H1 (cell line): ENCODE data around the gene SNCAIP. TPM values are rescaled to one million over a fixed set of nuclear protein-coding genes. Genes with fewer than 3 reads are reported as not detected.
A peak's percentile ranks its signal among the peaks of the same experiment; 100 is the strongest.

Experiments
- CTCF ChIA-PET: fragments of 300-600 bp; sonication (Branson Sonifier 250); formaldehyde crosslinking; loops from one replicate; lab custom pipeline; 2021; ENCODE audit not compliant: partially characterized antibody; lab: Charles Lee
- POLR2A ChIA-PET: fragments of 300-600 bp; sonication (Branson Sonifier 250); formaldehyde crosslinking; loops from one replicate; lab custom pipeline; 2021; ENCODE audit warnings: inconsistent platforms; ENCODE audit not compliant: partially characterized antibody; lab: Charles Lee
- DNase-seq, 2 experiments: peaks; one replicate each; pipeline versions ENCODE4 v3.0.0 to v3.0.0-alpha.2; 2010 to 2022; ENCODE audit warnings: low spot score in 2 of 2, low read depth in 1 of 2, mixed read lengths in 1 of 2
- FAIRE-seq: peaks from 2 replicates; lab custom pipeline; 2011; peaks lifted over from hg19 to GRCh38; lab: Jason Lieb, UNC
- H2AFZ ChIP-seq: 2 replicates; pipeline ENCODE4 v1.8.1; 2012; ENCODE audit warnings: low read length, inconsistent platforms
- H2AK5ac ChIP-seq: 2 replicates; pipeline ENCODE4 v1.6.1; 2013; ENCODE audit warnings: low read depth, low read length
- H2BK120ac ChIP-seq: replicated peaks from 2 replicates; pipeline ENCODE3; 2013; ENCODE audit warnings: low read depth, low read length, inconsistent platforms
- H2BK12ac ChIP-seq: 2 replicates; pipeline ENCODE4 v1.6.1; 2013; ENCODE audit warnings: low read depth, low read length
- H2BK15ac ChIP-seq: 2 replicates; pipeline ENCODE4 v1.6.1; 2013; ENCODE audit warnings: low read length
- H2BK20ac ChIP-seq: 2 replicates; pipeline ENCODE4 v1.6.1; 2013; ENCODE audit warnings: low read length
- H2BK5ac ChIP-seq: 2 replicates; pipeline ENCODE4 v1.6.1; 2013; ENCODE audit warnings: low read depth, low read length
- H3K14ac ChIP-seq: 2 replicates; pipeline ENCODE4 v1.6.1; 2013; ENCODE audit warnings: inconsistent platforms; ENCODE audit not compliant: insufficient read length
- H3K18ac ChIP-seq: 2 replicates; pipeline ENCODE4 v1.6.1; 2013; ENCODE audit warnings: low read length; ENCODE audit errors: extremely low read depth
- H3K23ac ChIP-seq: 2 replicates; pipeline ENCODE4 v1.6.1; 2013; ENCODE audit warnings: inconsistent platforms; ENCODE audit not compliant: insufficient read length
- H3K23me2 ChIP-seq: 2 replicates; pipeline ENCODE4 v1.6.1; 2013; ENCODE audit warnings: low read depth, low read length
- H3K27ac ChIP-seq: 2 replicates; pipeline ENCODE4 v1.6.1; 2011; ENCODE audit warnings: low read depth, low read length, inconsistent platforms
- H3K27me3 ChIP-seq, 4 experiments: replicated peaks in 1 of 4; 1 replicate in 1 of 4; 2 replicates in 3 of 4; pipeline versions ENCODE4 v1.6.1 to v1.8.1; 2011 to 2013; ENCODE audit warnings: low read length in 3 of 4, mild to moderate bottlenecking in 3 of 4, inconsistent platforms in 2 of 4, mixed read lengths in 2 of 4, moderate library complexity in 1 of 4; ENCODE audit not compliant: control insufficient read depth in 3 of 4, insufficient read depth in 3 of 4; ENCODE audit errors: extremely low read depth in 1 of 4
- H3K36me3 ChIP-seq, 4 experiments: 2 replicates each; pipeline versions ENCODE4 v1.6.1 to v1.8.1; 2011 to 2013; ENCODE audit warnings: mild to moderate bottlenecking in 4 of 4, low read length in 3 of 4, moderate library complexity in 2 of 4, control low read depth in 1 of 4, inconsistent platforms in 1 of 4; ENCODE audit not compliant: insufficient read depth in 4 of 4, control insufficient read depth in 2 of 4
- H3K4ac ChIP-seq: replicated peaks from 2 replicates; pipeline ENCODE3; 2013; ENCODE audit warnings: low read length, low read depth, mixed read lengths, inconsistent platforms; ENCODE audit not compliant: insufficient read length
- H3K4me1 ChIP-seq, 4 experiments: replicated peaks in 1 of 4; 1 replicate in 1 of 4; 2 replicates in 3 of 4; pipeline versions ENCODE4 v1.6.1 to v1.8.1; 2011 to 2013; ENCODE audit warnings: low read length in 3 of 4, inconsistent platforms in 2 of 4, mixed read lengths in 1 of 4; ENCODE audit not compliant: insufficient read depth in 4 of 4, control insufficient read depth in 3 of 4
- H3K4me2 ChIP-seq, 2 experiments: 2 replicates each; pipeline versions ENCODE4 v1.6.1 to v1.8.1; 2011 to 2013; ENCODE audit warnings: low read depth in 2 of 2, low read length in 2 of 2, control low read depth in 1 of 2, inconsistent platforms in 1 of 2, mild to moderate bottlenecking in 1 of 2; ENCODE audit not compliant: insufficient read depth in 1 of 2
- H3K4me3 ChIP-seq, 4 experiments: fragments of 200-600, 300-600 bp in 1 of 4; sonication (generic), shearing (Covaris generic), sonication (Bioruptor Twin) in 1 of 4; 2 replicates each; pipeline versions ENCODE4 v1.5.1 to v1.8.1; 2011 to 2016; ENCODE audit warnings: low read length in 4 of 4, low read depth in 3 of 4, control low read depth in 2 of 4, inconsistent platforms in 2 of 4, mild to moderate bottlenecking in 2 of 4, mixed read lengths in 1 of 4, moderate library complexity in 1 of 4; ENCODE audit not compliant: insufficient read depth in 2 of 4; ENCODE audit errors: extremely low read depth in 1 of 4
- H3K56ac ChIP-seq: replicated peaks from 2 replicates; pipeline ENCODE3; 2013; ENCODE audit warnings: low read depth, mild to moderate bottlenecking, mixed read lengths, low read length, inconsistent platforms; ENCODE audit not compliant: insufficient read length
- H3K79me1 ChIP-seq: 2 replicates; pipeline ENCODE4 v1.6.1; 2013; ENCODE audit warnings: low read depth, low read length, control low read depth
- H3K79me2 ChIP-seq, 2 experiments: 2 replicates each; pipeline versions ENCODE4 v1.6.1 to v1.8.1; 2012 to 2013; ENCODE audit warnings: low read length in 2 of 2, mild to moderate bottlenecking in 2 of 2, inconsistent platforms in 1 of 2; ENCODE audit not compliant: insufficient read depth in 2 of 2, control insufficient read depth in 1 of 2
- H3K9ac ChIP-seq, 4 experiments: replicated peaks in 1 of 4; 1 replicate in 1 of 4; 2 replicates in 3 of 4; pipeline versions ENCODE4 v1.6.1 to v1.8.1; 2011 to 2013; ENCODE audit warnings: low read depth in 3 of 4, low read length in 3 of 4, control low read depth in 2 of 4, mild to moderate bottlenecking in 2 of 4, moderate library complexity in 2 of 4, inconsistent platforms in 1 of 4; ENCODE audit errors: extremely low read depth in 1 of 4
- H3K9me3 ChIP-seq, 2 experiments: 2 replicates each; pipeline versions ENCODE4 v1.6.1 to v1.8.1; 2012 to 2013; ENCODE audit warnings: mild to moderate bottlenecking in 2 of 2, moderate library complexity in 2 of 2, control low read depth in 1 of 2, inconsistent platforms in 1 of 2, low read depth in 1 of 2, low read length in 1 of 2, mixed read lengths in 1 of 2; ENCODE audit not compliant: insufficient read depth in 2 of 2
- H4K20me1 ChIP-seq, 2 experiments: replicated peaks in 1 of 2; 2 replicates each; pipeline versions ENCODE3 to v1.8.1; 2011 to 2013; ENCODE audit warnings: inconsistent platforms in 2 of 2, low read length in 2 of 2, mild to moderate bottlenecking in 1 of 2; ENCODE audit not compliant: insufficient read depth in 2 of 2, control insufficient read depth in 1 of 2
- H4K5ac ChIP-seq: 2 replicates; pipeline ENCODE4 v1.6.1; 2013; ENCODE audit warnings: low read length, low read depth, mixed read lengths, inconsistent platforms; ENCODE audit not compliant: insufficient read length
- H4K8ac ChIP-seq: 2 replicates; pipeline ENCODE4 v1.8.0; 2013; ENCODE audit warnings: mild to moderate bottlenecking, moderate library complexity, low read length, inconsistent platforms; ENCODE audit not compliant: insufficient read depth; ENCODE audit errors: extremely low read depth
- H4K91ac ChIP-seq: replicated peaks from 2 replicates; pipeline ENCODE3; 2013; ENCODE audit warnings: low read length, mixed read lengths, inconsistent platforms; ENCODE audit not compliant: insufficient read length
- E2F6 ChIP-seq: IDR thresholded peaks from 2 replicates; pipeline ENCODE4 v1.6.1; 2012; ENCODE audit warnings: inconsistent platforms
- EP300 ChIP-seq, 2 experiments: IDR thresholded peaks; 1 replicate in 1 of 2; 2 replicates in 1 of 2; pipeline ENCODE4 v1.6.1; 2011 to 2012; ENCODE audit warnings: low read depth in 2 of 2, low read length in 2 of 2, mild to moderate bottlenecking in 2 of 2, borderline replicate concordance in 1 of 2, inconsistent platforms in 1 of 2, moderate library complexity in 1 of 2
- GTF2F1 ChIP-seq: IDR thresholded peaks from 2 replicates; pipeline ENCODE4 v1.6.1; 2012; ENCODE audit warnings: low read depth, low read length, improper control_type of control experiment, borderline replicate concordance
- JUND ChIP-seq: IDR thresholded peaks from 2 replicates; pipeline ENCODE4 v1.6.1; 2011; ENCODE audit warnings: mild to moderate bottlenecking, improper control_type of control experiment, low read length
- MAX ChIP-seq: IDR thresholded peaks from 2 replicates; pipeline ENCODE4 v1.6.1; 2012; ENCODE audit warnings: inconsistent platforms
- NRF1 ChIP-seq: IDR thresholded peaks from 2 replicates; pipeline ENCODE4 v1.6.1; 2011; ENCODE audit warnings: mild to moderate bottlenecking, low read depth, low read length, improper control_type of control experiment
- POU5F1 ChIP-seq: IDR thresholded peaks from 2 replicates; pipeline ENCODE4 v1.6.1; 2011; ENCODE audit warnings: low read depth, mild to moderate bottlenecking, low read length, moderate library complexity
- RAD21 ChIP-seq, 2 experiments: IDR thresholded peaks in 1 of 2; conservative IDR thresholded peaks in 1 of 2; 2 replicates each; pipeline ENCODE4 v1.6.1; 2011; ENCODE audit warnings: low read depth in 2 of 2, low read length in 2 of 2, improper control_type of control experiment in 1 of 2, inconsistent platforms in 1 of 2, mild to moderate bottlenecking in 1 of 2, moderate library complexity in 1 of 2
- SP2 ChIP-seq: IDR thresholded peaks from 2 replicates; pipeline ENCODE4 v1.6.1; 2012; ENCODE audit warnings: mild to moderate bottlenecking, low read length, inconsistent platforms
- SP4 ChIP-seq: IDR thresholded peaks from 2 replicates; pipeline ENCODE4 v1.6.1; 2012; ENCODE audit warnings: low read length, inconsistent platforms
- TAF1 ChIP-seq: IDR thresholded peaks from 2 replicates; pipeline ENCODE4 v1.6.1; 2011; ENCODE audit warnings: mild to moderate bottlenecking, low read depth, low read length
- TCF12 ChIP-seq: IDR thresholded peaks from 2 replicates; pipeline ENCODE4 v1.6.1; 2011; ENCODE audit warnings: low read depth, mild to moderate bottlenecking, low read length
- TEAD4 ChIP-seq: IDR thresholded peaks from 2 replicates; pipeline ENCODE4 v1.6.1; 2012; ENCODE audit warnings: low read depth, low read length, inconsistent platforms, mixed read lengths
- YY1 ChIP-seq: IDR thresholded peaks from 2 replicates; pipeline ENCODE4 v1.6.1; 2011; ENCODE audit warnings: low read depth, mild to moderate bottlenecking, low read length
- WGBS, 2 experiments: shearing (Covaris generic) in 1 of 2; methylation state at CpG; one replicate each; pipeline versions ENCODE4 v1.1.6 to v1.1.7; 2013 to 2015; ENCODE audit warnings: low lambda C conversion rate in 2 of 2, mixed read lengths in 2 of 2, inconsistent platforms in 1 of 2, low coverage in 1 of 2, missing lambda C conversion rate in 1 of 2; ENCODE audit not compliant: insufficient replicate concordance in 2 of 2, insufficient coverage in 1 of 2, insufficient read length in 1 of 2; ENCODE audit errors: extremely low coverage in 1 of 2, missing lambda C conversion rate in 1 of 2; 5-methylcytosine and 5-hydroxymethylcytosine counted together
- polyA plus RNA-seq, 7 experiments: library from polyadenylated mRNA; depleted of rRNA in 3 of 7; stranded (reverse) in 5 of 7; unstranded in 2 of 7; fragments of >200 nt in 5 of 7; fragments of 200-250 nt in 2 of 7; gene quantifications; 1 replicate in 5 of 7; 2 replicates in 1 of 7; 4 replicates in 1 of 7; pipeline versions ENCODE4 v1.2.1 to v1.2.3, GENCODE V29; 2011 to 2013; ENCODE audit warnings: missing spikeins in 2 of 7, mixed read lengths in 2 of 7
- total RNA-seq: library from RNA; stranded (reverse); fragmentation: NEBNext Ultra II Directional; extraction: Animal tissue kit (Norgen Biotek cat#: 25700); gene quantifications from 2 replicates; pipeline ENCODE4 v1.2.1, GENCODE V29; 2021

Gene SNCAIP
- total and polyA plus RNA-seq, 2 of the 8 experiments (the other 6 are each of a cell fraction or from before 2014, with no cell fraction given): 3.9 to 9.0 TPM

- Histone ChIP-seq H3K79me2 (no peaks in the 10 kb centered on the region), H3K79me1 (no peaks in the 10 kb centered on the region)
- CTCF ChIA-PET: interaction anchor here (1.1 to 1.9 kb wide), 5 partner anchors 10 to 860 kb away, joined by 3 to 5 read pairs (median 3); no protein-coding TSS in a partner anchor
- no peak for TF ChIP-seq RAD21 (IDR thresholded peaks at IDR 0.05 in 1 of 2, conservative IDR thresholded peaks at IDR 0.05 in 1 of 2; ENCODE audit: low read depth in 2 of 2, low read length in 2 of 2)
- no peak for TF ChIP-seq E2F6
- TF ChIP-seq GTF2F1: no peak
- TF ChIP-seq JUND: no peak
- no peak for TF ChIP-seq EP300 (IDR thresholded peaks at IDR 0.05; ENCODE audit: borderline replicate concordance in 1 of 2, low read depth in 2 of 2, low read length in 2 of 2)
- TF ChIP-seq TEAD4: no peak
- no peak for TF ChIP-seq SP2
- TF ChIP-seq TAF1: no peak
- TF ChIP-seq YY1: no peak
- TF ChIP-seq SP4: no peak
- no peak for TF ChIP-seq NRF1
- TF ChIP-seq POU5F1: no peak
- TF ChIP-seq TCF12: no peak
- no peak for TF ChIP-seq MAX
These were observed 195.5 kb downstream of the SNCAIP start for GRCh38 chr5:122507581-122507980.

More at GRCh38 chr5:122507581-122507980, 195.5 kb downstream of the SNCAIP start:
- Histone ChIP-seq H4K20me1 (no peaks in the 10 kb centered on the region), H3K9ac (no peak overlapping the region), H3K4ac (no peak overlapping the region), H2BK5ac (no peak overlapping the region), H3K23me2 (no peaks in the 10 kb centered on the region), H4K5ac (no peak overlapping the region), H4K8ac (peak overlapping the region; percentile 21; the same call in 1 of the 2 replicates), H3K4me2 (no peak overlapping the region), H2BK15ac (no peak overlapping the region), H2BK12ac (no peak overlapping the region), H3K27me3 (no peaks in the 10 kb centered on the region), H3K9me3 (no peaks in the 10 kb centered on the region), H3K56ac (no peak overlapping the region), H3K23ac (no peak overlapping the region), H3K14ac (no peak overlapping the region), H3K4me3 (no peak overlapping the region), H2BK20ac (no peak overlapping the region), H3K4me1 (no peaks in the 10 kb centered on the region), H3K27ac (no peak overlapping the region), H2AK5ac (no peak overlapping the region), H4K91ac (no peak overlapping the region), H2AFZ (no peak overlapping the region), H3K36me3 (no peaks in the 10 kb centered on the region), H3K18ac (no peak overlapping the region), H2BK120ac (no peak overlapping the region)
- no peak for FAIRE-seq
- 84% methylated on average over 5 of the region's 5 CpGs; no CpG with 5 or more reads in 1 of the 2 experiments for WGBS, 2 experiments
- POLR2A ChIA-PET: no interaction called here
- no peak for DNase-seq
